Epidermal melanocyte (primary cell): Measurements from ENCODE around the gene RER1.
A peak's percentile ranks its signal among the peaks of the same experiment; 100 is the strongest.

Experiments
- DNase-seq: peaks from one replicate; pipeline ENCODE4 v3.0.0; 2011; ENCODE audit warnings: low spot score; ENCODE audit not compliant: insufficient read length

RER1 gene, protein sequence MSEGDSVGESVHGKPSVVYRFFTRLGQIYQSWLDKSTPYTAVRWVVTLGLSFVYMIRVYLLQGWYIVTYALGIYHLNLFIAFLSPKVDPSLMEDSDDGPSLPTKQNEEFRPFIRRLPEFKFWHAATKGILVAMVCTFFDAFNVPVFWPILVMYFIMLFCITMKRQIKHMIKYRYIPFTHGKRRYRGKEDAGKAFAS

GRCh38 chr1:2391041-2391930, at the start of gene RER1, which contains the start of gene MORN1:
Gene RER1 (plus strand): TSS chr1:2391841. CDS start chr1:2395791, 3,950 bp downstream.
Gene MORN1 (minus strand): TSS chr1:2391554. CDS start chr1:2391533, 21 bp downstream.
- peak; percentile 99 for DNase-seq

GRCh38 chr1:2342384-2343022, 49.1 kb upstream of the RER1 start:
- DNase-seq: no peak

- no peak for DNase-seq
These were observed 48.4 kb upstream of the RER1 start for GRCh38 chr1:2343023-2343935.

GRCh38 chr1:2344121-2344681, 47.4 kb upstream of the RER1 start:
- no peak for DNase-seq

- no peak for DNase-seq
These were observed 46.8 kb upstream of the RER1 start for GRCh38 chr1:2344744-2345296.

- DNase-seq: no peak
These were observed 46.2 kb upstream of the RER1 start for GRCh38 chr1:2345297-2346075.

GRCh38 chr1:2346691-2347408, 44.8 kb upstream of the RER1 start:
- DNase-seq: no peak

GRCh38 chr1:2347409-2347785, 44.2 kb upstream of the RER1 start:
- no peak for DNase-seq

DNA sequence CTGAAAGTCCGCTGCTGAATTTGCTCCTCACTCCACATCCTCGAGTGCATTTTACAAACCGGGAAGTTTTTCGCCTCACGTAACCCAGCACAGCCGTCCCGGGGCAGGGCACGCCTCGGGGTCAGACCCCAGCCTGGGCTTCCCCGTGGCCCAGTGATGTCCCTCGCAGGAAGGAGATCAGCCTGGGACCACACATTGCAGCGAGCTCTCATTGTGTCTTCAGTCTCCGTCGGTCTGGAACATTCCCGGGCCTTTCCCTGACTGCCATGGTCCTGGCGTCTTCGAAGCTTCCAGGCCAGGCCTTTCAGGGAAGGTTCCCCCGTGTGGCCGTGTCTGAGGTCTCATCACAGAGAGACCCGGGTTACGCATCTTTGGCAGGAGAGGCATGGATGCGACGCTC, 43.7 kb upstream of the RER1 start:
- DNase-seq: no peak

GRCh38 chr1:2348346-2349325, 43.0 kb upstream of the RER1 start:
- no peak for DNase-seq

- no peak for DNase-seq
These were observed 41.8 kb upstream of the RER1 start for GRCh38 chr1:2349806-2350205.

DNA sequence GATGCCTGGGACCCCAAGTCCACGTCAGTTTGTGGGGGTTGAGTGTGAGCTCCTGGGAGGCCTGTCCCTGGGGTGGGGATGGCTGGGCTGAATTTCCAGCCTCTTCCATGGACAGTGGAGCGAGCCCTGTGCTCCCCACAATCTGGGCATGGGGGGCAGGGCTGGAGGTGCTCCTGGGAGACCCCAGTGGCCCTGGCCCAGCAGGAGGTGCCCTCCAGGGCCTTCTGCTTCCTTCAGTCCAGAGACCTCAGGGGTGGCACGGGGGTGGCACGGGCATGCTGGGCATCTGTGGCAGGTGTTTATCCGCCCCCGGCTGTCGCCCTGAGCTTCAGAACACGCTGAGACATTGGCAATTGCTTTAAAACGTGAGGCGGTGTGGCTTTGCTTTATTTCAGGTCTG, 41.1 kb upstream of the RER1 start:
- no peak for DNase-seq

DNA sequence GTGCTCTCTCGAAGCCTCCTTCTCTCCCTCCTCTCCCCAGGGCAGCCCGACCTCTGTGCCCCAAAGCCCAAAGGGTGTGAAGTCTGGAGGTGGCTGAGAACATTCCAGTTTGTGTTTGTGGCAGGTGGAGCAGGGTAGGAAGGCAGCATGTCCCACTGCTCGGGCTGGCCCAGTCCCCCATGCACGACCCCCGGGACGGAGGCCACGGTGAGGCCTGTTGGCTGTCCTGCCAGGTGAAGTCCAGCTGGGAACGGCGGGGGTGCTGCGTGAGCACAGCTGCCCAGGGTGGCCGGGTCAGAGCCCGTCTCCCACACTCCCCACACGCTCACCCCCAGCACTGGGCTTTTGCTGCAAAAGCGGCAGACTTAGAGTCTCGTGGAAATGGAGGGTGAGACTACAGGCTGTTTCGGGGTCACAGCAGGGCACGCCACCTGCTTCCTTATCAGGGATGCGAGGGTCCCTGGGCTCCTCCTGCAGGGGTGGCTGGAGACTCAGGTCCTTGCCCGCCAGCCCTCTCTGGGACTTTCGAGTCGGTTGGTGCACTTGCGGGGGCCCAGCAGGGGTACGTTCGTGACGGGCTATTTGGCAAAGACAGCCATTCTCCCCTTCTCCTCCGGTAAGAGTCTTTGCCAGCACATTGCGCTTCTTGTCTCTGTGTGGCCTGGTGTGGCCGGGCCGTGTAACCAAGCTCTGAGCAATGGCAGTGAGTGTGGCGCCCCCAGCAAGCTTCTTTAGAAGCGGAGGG, 40.6 kb upstream of the RER1 start:
- DNase-seq: no peak

DNA sequence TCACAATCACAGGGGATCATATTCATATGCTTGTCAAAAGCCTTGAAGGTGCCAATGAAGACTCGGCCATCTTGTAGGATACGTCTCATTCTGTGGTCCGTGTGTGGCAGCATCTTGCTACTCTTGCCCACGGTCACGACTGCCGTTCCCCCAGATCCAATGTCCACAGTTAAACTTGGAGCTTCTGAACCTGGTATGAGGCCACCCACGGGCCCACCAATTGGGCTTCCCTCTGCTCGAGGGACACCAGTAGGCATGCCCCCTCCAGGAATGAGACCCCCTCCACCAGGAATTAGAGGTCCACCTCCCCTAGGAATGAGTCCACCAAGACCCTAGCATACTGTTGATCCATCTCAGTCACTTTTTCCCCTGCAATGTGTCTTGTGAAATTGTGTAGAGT, 39.9 kb upstream of the RER1 start:
- DNase-seq: no peak

GRCh38 chr1:2352341-2352896, 39.2 kb upstream of the RER1 start:
- no peak for DNase-seq

DNA sequence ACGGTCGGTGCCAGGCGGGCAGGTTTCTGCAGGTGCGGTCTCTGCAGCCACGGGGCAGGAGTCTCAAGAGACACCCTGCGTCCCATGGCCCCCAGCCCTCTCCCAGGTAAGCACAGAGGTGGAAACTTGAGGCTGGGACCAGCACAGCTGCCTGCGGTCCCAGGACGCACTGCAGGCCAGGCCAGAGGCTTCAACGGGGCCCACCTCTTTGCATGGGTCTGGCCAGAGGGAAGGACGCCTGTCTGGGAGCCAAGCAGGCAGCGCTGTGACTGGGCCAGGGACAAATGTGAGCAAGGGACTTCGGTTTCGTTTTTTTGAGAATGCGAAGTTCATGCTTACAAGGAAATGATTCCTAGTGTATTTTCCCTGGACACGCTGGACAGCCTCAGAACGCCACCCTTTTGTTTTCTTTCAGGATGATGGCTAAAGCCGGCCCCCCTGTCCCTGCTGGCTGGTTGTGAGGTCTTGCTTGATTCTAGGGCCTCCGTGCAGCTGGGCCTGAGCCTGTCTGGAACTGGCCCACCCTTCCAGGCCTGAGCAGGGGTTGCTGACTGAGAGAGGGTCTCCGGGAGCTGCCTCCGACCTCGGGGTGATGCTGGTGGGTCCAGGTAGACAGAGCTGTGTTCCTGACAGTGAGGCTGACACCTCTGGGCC, 38.6 kb upstream of the RER1 start:
- no peak for DNase-seq
